Hematopoietic multipotent progenitor cell treated with erythropoietin and hydrocortisone succinate and interleukin-3 and kit ligand, for 17 days (in vitro differentiated cells): Measurements from ENCODE around the gene ERGIC1.
A peak's percentile ranks its signal among the peaks of the same experiment; 100 is the strongest.

Experiments
- DNase-seq: peaks from one replicate; pipeline ENCODE4 v3.0.0-alpha.2; 2015; ENCODE audit warnings: low spot score

Gene ERGIC1

GRCh38 chr5:172983542-172984243 is 149.6 kb downstream of the ERGIC1 start, which contains the start of gene ATP6V0E1:
Gene ATP6V0E1 (plus strand): TSS chr5:172983771. CDS start chr5:172983861, 90 bp downstream.
- DNase-seq: peak; percentile 94

- DNase-seq: peak; percentile 84
These were observed 150.3 kb downstream of the ERGIC1 start for GRCh38 chr5:172984244-172984953.

GRCh38 chr5:172985596-172985995 is 151.5 kb downstream of the ERGIC1 start:
- no peak for DNase-seq

- no peak for DNase-seq
These were observed 154.2 kb downstream of the ERGIC1 start for GRCh38 chr5:172988276-172988675.

GRCh38 chr5:172990776-172991175 is 156.7 kb downstream of the ERGIC1 start:
- no peak for DNase-seq

GRCh38 chr5:172994405-172994804 is 160.4 kb downstream of the ERGIC1 start:
- DNase-seq: no peak

- no peak for DNase-seq
These were observed 165.4 kb downstream of the ERGIC1 start for GRCh38 chr5:172999372-172999973.

GRCh38 chr5:172999974-173000373 is 165.9 kb downstream of the ERGIC1 start:
- DNase-seq: no peak

GRCh38 chr5:173001229-173001841 is 167.3 kb downstream of the ERGIC1 start:
- no peak for DNase-seq
